ENCODE data around the gene PPFIBP1.

The PPFIBP1 gene

DNA sequence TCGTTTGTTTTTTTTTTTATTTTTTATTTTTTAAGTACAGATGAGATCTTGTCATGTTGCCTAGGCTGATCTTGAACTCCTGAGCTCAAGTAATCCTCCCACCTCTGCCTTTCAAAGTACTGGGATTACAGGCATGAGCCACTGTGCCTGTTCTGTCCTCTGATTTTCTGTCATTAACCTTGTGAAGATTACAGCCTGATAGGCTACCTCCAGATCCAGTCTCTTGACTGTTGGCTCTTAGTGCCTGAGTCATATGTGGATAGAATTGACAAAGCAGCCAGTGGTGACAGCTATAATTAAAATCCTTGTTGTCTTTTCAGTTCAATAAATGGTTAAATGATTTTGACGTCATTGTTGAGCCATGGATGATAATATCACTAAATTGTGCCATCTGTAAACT, 151.0 kb downstream of the PPFIBP1 start:
- peak; percentile 5 for DNase-seq

DNA sequence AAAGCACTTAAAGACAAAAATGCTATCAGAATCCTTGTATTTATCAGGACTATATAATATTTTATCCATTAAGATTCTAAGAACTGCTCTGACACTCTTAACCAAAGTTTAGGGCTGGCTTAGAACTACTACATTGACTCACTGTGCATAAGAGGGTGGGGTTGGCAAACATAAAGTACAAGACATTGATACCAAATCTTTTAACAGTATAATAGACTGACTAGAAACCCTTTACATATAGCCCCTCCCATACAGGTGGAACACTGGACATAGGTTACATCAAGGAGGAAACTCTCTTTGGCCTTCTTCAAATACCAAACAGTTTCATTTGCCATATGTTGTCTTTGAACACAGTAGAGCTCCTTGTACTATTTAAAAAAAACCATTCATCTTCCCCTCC, 156.6 kb downstream of the PPFIBP1 start:
- DNase-seq: no peak

DNA sequence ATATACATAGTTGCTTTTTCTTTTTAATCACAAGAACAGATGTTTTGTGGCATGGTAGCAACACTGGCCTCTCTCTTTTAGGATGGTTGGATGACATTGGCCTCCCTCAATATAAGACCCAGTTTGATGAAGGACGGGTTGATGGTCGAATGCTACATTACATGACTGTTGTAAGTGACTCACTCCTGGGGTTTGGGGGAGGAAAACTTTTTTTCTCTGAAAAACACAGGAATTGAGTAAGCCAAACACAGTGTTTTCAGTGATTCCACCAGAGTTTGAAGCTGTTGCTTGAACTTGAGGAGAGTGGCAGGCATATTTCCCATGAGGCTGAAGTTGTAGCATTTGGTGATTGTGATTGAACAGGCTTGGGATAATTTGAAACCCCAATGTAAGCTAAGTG, 158.5 kb downstream of the PPFIBP1 start:
- no peak for DNase-seq

DNA sequence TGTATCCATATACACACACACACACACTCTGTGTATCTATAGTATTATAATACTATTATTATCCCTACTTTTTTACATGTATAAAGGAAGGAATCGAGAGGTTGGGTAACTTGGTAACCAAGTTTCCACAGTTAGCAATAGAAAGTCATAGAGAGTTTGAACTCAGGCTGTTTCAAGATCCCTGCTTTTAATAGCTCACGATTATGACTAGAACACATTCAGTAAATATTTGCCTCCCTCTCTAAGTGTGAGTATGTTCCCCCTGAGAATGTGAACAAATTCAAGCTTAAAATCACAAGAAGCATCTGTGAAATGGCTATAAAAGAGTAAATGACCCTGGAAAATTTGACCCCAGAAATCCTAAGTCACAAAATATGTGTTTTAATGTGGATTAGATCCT, 161.3 kb downstream of the PPFIBP1 start:
- no peak for DNase-seq

DNA sequence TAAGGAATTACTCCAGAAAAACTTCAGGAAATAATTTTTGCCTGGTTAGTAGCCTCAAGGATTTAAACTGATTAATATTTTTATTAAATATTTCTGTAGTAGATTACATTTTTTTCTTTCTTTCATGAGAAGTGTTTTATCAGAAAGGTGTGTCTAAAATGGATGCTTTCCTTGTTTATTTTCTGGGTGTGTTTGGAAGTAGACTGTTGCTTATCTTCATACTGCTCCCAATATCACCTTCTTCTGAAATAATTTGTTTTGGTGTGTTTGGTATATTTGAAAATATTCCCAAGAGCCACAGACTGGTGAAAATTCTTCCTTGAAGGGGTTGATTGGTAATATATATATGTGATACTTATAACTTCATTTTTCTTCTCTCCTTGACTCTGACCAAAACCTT, 162.1 kb downstream of the PPFIBP1 start:
- no peak for DNase-seq

DNA sequence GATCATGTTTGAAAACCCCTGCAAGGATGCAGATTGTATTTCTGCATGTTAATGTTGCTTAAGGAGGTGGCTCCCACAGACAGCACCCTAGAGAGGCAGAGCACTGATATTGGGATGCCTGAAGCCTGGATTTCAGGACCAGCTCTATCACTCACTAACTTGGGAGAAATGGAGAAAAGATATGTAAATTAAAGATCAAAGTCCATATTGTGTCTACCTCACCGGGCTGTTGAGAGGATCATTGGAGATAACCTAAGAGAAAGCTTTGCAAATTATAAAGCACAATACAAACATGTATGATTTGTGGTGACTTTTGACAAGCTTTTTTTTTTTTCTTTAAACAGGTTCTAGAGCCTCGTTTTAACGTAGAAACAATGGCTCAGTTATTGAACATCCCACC, 164.7 kb downstream of the PPFIBP1 start:
- DNase-seq: no peak

DNA sequence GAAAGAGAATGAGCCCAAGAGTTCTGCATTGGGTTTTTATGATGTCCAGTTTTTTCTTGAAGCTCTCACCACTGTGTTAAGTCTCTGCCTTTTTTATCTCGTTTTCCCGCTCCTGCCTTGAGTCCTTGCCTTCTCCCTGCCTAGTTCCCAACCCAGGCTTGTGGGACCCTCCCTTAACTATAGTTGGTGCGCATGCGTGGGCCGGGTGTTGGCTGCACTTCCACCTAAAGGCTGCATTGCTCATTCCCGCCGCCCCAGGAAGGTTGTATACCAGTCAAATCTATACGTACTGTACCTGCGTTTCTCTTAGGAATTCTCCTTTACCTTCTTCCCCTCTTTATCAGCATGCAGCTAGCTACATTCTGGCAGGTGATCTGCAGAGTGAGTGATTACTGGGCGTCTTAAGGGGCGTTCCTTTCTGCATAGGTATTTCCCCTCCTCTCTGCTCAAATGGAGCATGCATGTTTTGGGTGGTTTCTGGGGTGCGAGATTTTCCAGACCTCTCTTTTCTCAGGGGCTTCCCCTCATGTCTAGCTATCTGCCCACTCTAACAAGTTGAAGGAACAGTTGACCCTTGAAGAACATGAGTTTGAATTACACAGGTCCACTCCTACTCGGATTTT, 165.7 kb downstream of the PPFIBP1 start:
- DNase-seq: no peak

DNA sequence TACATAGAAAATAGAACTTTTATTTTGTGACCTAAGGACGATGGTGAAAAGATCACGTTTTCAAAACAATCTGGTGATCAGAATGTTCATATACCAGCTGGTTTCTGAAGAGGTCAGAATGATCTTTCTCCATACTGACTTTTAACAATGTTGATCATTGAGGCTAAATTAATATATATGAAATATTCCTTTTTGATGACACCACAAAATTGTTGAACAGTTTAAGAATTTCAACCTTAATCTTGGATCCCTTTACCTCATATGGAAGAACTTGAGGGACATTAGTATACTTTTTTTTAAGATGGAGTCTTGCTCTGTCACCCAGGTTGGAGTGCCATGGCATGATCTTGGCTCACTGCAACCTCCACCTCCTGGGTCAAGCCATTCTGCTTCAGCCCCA, 169.4 kb downstream of the PPFIBP1 start:
- no peak for DNase-seq

DNA sequence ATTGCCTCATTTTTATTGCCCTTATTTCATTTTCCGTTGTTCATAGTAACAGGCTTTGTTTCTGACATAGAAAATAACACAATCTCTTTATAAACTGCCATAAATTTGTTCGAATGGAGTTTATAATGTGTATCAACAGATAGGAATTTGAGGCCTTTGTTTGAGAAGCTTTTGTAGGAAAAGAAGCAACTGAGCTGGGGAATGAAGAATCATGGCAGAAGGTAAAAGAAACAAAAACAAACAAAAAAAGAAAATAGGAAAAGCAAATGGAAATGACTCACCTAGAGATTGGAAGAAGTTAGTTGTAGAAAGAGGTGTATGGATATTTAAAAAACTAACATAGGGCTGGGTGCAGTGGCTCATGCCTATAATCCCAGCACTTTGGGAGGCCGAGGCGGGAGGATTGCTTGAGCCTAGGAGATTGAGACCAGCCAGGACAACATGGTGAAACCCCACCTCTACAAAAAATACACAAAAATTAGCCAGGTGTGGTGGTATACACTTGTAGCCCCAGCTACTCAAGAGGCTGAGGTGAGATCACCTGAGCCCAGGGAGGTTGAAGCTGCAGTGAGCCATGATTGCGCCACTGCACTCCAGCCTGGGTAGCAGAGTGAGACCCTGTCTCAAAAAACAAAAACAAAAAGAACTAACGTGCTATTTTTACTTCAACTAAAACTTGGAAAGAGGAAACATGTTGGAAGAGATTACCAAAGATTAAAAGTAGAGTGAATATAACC, 171.7 kb downstream of the PPFIBP1 start:
- no peak for DNase-seq

DNA sequence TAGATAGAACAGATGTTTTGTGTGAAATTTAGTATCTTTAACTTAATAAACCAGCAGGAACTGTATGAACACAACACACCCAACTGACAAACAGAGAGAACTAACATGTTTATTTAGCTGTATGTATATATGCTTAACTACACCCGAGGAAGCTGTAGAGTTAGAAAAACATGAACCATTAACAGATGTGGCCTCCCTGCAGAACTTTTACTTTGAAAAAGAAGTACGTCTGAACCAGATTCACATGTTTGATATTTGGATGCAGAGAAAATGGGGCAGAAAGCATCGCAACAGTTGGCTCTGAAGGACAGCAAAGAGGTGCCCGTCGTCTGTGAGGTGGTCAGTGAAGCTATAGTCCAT, 172.3 kb downstream of the PPFIBP1 start, which contains the start of gene REP15:
Gene REP15, plus strand, starts transcription at position 155 of the 360 bp plus-strand sequence. Its CDS starts 116 bp downstream, at position 271.
- no peak for DNase-seq

DNA sequence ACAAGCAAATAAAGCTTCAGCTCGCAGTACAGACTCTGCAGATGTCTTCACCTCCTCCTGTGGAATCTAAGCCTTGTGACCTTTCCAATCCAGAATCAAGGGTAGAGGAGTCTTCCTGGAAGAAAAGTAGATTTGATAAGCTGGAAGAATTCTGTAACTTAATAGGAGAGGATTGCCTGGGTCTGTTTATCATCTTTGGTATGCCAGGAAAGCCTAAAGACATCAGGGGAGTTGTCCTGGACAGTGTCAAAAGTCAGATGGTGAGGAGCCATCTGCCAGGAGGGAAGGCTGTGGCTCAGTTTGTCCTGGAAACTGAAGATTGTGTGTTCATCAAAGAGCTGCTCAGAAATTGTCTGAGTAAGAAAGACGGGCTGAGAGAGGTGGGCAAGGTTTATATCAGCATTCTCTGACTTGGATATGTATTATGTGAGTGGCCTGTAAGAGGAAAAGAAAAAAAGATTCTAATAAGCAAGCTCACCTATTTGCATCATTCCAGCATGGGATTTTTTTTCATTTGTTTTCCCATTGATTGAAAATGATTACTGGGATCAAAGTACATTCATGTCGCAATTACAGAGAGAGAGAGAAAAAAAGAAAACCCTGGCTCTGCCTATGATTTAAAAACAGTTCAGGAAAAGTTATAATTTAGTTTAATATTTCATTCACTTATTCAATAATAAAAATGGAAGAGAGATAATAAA, 173.0 kb downstream of the PPFIBP1 start:
- no peak for DNase-seq

DNA sequence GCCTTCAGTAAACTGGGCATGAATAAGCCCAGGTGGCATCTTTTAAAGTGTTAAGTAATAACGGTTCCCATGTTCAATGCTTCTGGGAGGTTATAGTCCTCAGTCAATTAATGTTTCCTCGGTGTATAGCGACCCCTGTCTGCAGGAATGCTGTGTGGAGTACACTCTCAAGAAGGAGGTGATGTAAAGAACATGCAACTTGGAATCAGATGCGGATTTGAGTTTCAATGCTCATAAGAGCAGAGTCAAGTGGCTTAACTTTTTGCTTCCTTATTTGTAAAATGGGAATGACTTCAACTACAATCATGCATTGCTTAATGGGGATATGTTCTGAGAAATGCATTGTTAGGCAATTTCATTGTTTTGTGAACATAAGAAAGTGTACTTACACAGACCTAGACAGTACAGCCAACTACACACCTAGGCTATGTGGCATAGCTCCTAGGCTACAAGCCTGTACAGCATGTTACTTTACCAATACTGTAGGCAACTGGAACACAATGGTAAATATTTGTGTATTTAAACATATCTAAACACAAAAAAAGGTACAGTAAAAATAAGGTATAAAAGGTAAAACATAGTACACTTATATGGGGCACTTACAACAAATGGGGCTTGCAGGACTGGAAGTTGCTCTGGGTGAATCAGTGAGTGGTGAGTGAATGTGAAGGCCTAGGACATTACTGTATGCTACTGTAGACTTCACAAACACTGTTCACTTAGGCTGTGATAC, 179.9 kb downstream of the PPFIBP1 start:
- DNase-seq: peak; percentile 83

DNA sequence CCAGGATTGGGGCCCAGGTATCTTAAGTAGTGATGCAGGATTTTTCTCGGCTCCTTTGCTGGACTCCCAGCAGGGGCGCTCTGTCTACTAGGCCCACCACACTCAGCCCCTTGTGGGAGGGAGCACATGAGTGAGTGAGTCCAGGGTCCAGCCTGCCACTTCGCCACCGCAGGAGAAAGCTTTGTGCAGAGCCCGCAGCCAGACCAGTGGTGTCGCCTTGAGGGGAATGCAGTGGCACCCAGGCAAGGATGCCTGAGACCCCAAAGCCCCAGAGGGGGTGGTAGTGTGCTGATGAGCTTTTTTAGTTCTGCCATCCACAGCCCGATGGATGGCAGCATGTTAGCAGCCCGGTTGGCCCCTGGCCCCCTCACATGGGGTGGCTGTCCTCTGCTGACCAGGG, 181.3 kb downstream of the PPFIBP1 start:
- DNase-seq: no peak

DNA sequence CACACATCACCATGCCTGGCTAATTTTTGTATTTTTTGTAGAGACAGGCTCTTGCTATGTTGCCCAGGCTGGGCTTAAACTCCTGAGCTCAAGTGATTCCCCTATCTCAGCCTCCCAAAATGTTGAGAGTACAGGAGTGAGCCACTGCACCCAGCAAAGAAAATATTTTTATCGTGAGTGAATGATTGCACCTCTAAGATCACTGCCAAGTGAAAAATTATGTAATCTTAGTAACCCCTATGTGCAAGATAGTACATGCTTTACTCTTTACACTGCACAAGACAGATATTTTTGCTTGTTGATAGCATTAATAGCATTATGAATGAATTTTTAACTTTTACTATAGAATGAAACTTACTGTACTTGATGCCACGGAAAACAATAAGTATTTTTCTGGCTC, 183.2 kb downstream of the PPFIBP1 start:
- no peak for DNase-seq

DNA sequence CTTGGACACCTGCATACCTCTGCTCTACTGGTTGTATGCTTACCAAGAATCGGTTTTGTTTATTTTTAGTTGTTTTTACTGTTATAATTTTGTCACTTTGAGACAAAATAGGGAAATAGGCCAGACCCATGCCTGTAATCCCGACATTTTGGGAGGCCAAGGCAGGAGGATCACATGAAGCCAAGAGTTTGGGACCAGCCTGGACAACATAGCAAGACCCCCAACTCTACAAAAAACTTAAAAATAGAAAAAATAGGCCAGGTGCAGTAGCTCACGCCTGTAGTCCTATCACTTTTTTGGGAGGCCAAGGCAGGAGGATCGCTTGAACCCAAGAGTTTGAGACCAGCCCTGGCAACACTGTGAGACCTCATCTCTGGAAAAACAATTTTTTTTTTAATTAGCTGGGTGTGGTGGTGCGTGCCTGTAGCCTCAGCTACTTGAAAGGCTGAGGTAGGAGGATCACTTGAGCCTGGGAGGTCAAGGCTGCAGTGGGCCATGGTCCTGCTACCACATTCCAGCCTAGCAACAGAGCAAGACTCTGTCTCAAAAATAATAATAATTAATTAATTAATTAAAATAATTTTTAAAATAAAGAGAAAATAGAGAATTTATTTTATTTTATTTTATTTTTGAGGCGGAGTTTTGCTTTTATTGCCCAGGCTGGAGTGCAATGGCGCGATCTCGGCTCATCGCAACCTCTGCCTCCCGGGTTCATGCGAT, 185.4 kb downstream of the PPFIBP1 start:
- DNase-seq: no peak

DNA sequence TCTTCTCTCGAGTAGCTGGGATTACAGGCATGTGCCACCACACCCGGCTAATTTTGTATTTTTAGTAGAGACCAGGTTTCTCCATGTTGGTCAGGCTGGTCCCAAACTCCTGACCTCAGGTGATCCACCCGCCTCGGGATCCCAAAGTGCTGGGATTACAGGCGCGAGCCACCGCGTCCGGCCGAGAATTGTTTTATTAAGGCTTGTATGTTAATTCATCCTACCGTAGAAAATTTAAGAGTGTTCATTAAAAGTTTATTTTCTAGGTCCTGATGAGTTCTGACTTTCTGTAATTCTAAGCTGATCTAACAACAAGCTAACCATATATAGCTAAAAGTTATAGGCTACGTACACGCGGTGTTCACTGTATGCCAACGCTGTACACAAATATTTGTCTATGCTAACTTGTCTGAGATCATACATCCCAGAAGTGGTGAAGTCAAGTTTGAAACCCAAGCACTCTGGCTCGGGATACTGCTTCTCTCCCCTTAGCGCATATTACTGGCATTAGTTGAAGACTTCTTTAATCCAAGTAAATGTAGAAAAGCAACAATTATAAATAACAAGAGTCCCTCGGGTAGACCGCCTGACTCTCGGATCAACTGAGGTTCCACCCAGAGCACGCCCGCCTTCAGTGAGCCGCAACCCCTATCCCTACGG, 186.1 kb downstream of the PPFIBP1 start:
- DNase-seq: peak; percentile 28

DNA sequence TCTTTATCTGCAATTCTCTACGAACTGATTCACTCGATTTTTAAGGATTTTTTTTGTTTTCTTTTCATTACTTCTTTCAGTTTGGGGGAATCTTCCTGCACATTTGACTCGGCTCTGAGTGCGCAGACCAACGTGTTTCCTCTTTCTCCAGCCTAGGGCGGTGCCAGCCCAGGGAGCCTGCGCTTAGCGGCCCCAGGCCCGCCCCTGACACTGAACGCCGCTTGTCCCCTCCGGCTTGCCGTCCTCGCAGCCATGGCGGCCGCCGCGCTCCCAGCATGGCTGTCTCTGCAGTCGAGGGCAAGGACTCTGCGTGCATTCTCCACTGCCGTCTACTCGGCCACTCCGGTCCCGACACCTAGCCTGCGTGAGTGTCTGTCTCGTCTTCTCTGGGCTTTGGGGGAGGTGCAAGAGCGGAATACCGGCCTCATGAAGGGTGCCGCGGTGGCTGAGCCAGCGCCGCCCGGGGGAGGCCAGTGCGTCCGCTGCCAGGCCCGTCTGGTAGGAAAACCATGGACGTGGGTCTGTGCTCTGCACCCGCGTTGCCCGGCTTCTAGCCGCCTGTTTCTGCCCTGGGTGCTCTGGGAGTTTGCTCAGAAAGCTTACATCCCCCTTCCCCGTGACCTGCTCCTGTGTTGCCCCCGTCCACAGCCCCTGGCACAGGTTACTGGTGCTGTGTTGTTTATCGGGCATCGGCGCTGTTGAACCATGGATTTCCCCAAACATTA, 186.7 kb downstream of the PPFIBP1 start, which contains the start of gene MRPS35:
Gene MRPS35, plus strand, starts transcription at position 241 of the 725 bp plus-strand sequence. Its CDS starts 12 bp downstream, at position 253.
- peak; percentile 94 for DNase-seq

DNA sequence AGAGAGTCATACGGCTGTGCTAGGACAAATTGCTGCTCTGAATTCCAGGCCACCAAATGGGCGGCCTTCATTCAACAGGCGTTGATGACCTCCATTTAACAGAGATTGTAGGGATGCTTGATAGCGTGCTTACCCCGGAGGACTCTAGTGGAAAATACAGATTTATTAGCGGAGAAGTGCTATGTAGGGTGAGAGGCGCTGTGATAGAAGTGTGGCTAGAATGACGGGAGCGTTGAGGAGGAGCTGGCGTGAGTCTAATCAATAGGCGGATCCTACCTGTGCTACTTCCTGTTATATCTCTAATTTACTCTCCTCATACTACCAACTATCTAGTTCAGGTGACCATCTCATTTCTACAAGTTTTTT, 187.3 kb downstream of the PPFIBP1 start:
- peak; percentile 52 for DNase-seq

DNA sequence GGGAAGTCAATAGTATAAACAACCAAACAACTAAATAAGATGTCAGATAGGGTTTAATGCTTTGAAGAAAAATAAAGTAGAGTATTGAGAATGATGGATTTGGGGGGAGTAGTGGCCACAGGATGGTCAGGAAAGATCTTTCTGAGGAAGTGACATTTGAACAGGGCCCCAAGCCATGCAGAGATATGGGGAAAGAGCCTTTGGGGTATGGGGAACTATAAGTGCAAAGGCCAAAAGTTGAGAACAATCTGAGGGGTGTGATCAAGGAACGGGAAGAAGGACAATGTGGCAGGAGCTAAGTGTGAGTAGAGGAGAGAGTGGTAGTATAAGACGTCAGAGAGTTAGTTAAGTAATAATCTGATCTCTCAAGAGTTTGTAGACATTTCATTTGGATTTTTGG, 188.0 kb downstream of the PPFIBP1 start:
- DNase-seq: no peak

DNA sequence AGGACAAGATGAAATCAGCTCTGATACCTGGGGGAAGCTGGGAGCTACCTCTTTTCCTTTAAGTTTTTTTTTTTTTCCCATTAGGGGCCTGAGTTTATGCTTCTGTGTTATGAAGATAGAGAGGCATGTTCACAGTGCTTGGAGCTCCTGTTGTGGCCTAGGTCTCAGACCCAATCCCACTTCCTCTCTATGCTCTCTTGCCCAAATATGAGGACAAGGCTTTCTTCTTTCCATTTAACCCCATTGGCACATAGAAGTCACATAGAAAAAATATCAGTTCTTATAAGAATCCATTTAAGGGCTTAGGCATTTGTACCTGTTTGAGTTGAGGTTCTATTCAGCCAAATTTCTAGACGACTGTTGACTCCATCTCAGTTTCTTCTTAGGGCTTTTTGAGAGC, 199.2 kb downstream of the PPFIBP1 start:
- DNase-seq: no peak

DNA sequence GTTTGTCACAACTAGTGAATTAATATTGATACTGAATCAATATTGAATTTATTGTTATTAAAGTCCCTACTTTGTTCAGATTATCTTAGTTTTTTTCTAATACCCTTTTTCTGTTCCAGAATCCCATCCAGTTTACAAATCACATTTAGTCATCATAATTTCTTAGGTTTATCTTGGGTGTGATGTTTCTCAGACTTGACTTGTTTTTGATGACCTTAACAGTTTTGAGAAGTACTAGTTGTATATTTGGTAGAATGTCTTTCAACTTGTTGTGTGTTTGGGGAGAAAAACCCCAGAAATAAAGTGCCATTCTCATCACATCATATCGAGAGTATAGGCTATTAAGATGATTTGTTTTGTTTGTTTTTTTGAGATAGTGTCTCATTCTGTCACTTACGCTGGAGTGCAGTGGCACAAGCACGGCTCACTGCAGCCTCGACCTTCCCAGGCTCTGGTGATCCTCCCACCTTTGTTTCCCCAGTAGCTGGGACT, 206.1 kb downstream of the PPFIBP1 start:
- DNase-seq: no peak
